IMR-90 (cell line): ENCODE results near the gene CXCL11. TPM values are rescaled to one million over a fixed set of nuclear protein-coding genes. Genes with fewer than 3 reads are reported as not detected.

Source experiments
- ATAC-seq: fragments of 200-7000 bp; cut with Tn5 transposase; 2 replicates; pipeline ENCODE4 v1.9.1; 2020; ENCODE audit warnings: low read depth, mild to moderate bottlenecking, moderate library complexity
- BruUV-seq: library from RNA; stranded (reverse); fragments of 400-500 nt; replicated peaks from 2 replicates; lab custom pipeline; 2021; lab: Mats Ljungman, UMichigan
- CTCF ChIA-PET: fragments of 300-600 bp; formaldehyde crosslinking; extraction: SDS; loops from one replicate; lab custom pipeline; 2021; ENCODE audit warnings: antibody characterized with exemption; lab: Yijun Ruan, JAX
- POLR2A ChIA-PET: fragments of 300-600 bp; sonication (Branson Sonifier 250); formaldehyde crosslinking; loops from one replicate; lab custom pipeline; 2022; ENCODE audit warnings: antibody characterized with exemption; ENCODE audit not compliant: unreplicated experiment; lab: Charles Lee
- DNase-seq: peaks from one replicate; pipeline ENCODE4 v3.0.0; 2013
- H2AFZ ChIP-seq: replicated peaks from 2 replicates; pipeline ENCODE3; 2013; ENCODE audit warnings: low read length, mild to moderate bottlenecking; ENCODE audit not compliant: poor library complexity
- H2AK5ac ChIP-seq: 2 replicates; pipeline ENCODE4 v1.6.1; 2013; ENCODE audit warnings: low read depth, low read length, inconsistent platforms
- H2AK9ac ChIP-seq: replicated peaks from 2 replicates; pipeline ENCODE3; 2013; ENCODE audit warnings: mild to moderate bottlenecking, low read depth, low read length, moderate library complexity; ENCODE audit not compliant: poor library complexity
- H2BK120ac ChIP-seq: 2 replicates; pipeline ENCODE4 v1.6.1; 2013; ENCODE audit warnings: low read depth, low read length, inconsistent platforms
- H2BK15ac ChIP-seq: 3 replicates; pipeline ENCODE4 v1.6.1; 2013; ENCODE audit warnings: low read depth, low read length, inconsistent platforms
- H2BK20ac ChIP-seq: 2 replicates; pipeline ENCODE4 v1.6.1; 2013; ENCODE audit warnings: low read depth, mild to moderate bottlenecking, inconsistent platforms, low read length, moderate library complexity
- H2BK5ac ChIP-seq: 2 replicates; pipeline ENCODE4 v1.6.1; 2013; ENCODE audit warnings: mild to moderate bottlenecking, low read depth, low read length, inconsistent platforms; ENCODE audit not compliant: poor library complexity, severe bottlenecking
- H3K14ac ChIP-seq: replicated peaks from 2 replicates; pipeline ENCODE4 v1.6.1; 2013; ENCODE audit warnings: low read depth, low read length, inconsistent platforms
- H3K18ac ChIP-seq: 2 replicates; pipeline ENCODE4 v1.6.1; 2013; ENCODE audit warnings: low read depth, low read length, control low read depth
- H3K23ac ChIP-seq: 2 replicates; pipeline ENCODE4 v1.6.1; 2013; ENCODE audit warnings: low read depth, low read length, inconsistent platforms
- H3K27ac ChIP-seq: 2 replicates; pipeline ENCODE4 v1.5.1; 2013; ENCODE audit warnings: mild to moderate bottlenecking, control low read depth, low read length; ENCODE audit not compliant: insufficient read depth
- H3K27me3 ChIP-seq: 2 replicates; pipeline ENCODE4 v1.6.1; 2013; ENCODE audit warnings: low read length; ENCODE audit not compliant: control insufficient read depth, insufficient read depth
- H3K36me3 ChIP-seq: 2 replicates; pipeline ENCODE4 v1.6.1; 2013; ENCODE audit warnings: low read length, mixed read lengths; ENCODE audit not compliant: control insufficient read depth, insufficient read depth
- H3K4ac ChIP-seq: 2 replicates; pipeline ENCODE4 v1.6.1; 2013; ENCODE audit warnings: low read depth, low read length, inconsistent platforms
- H3K4me1 ChIP-seq: 2 replicates; pipeline ENCODE4 v1.6.1; 2013; ENCODE audit warnings: low read length, mixed read lengths; ENCODE audit not compliant: control insufficient read depth, insufficient read depth
- H3K4me2 ChIP-seq: 2 replicates; pipeline ENCODE4 v1.6.1; 2013; ENCODE audit warnings: low read depth, mild to moderate bottlenecking, control low read depth, low read length, moderate library complexity
- H3K4me3 ChIP-seq: 2 replicates; pipeline ENCODE4 v1.5.1; 2013; ENCODE audit warnings: low read depth, mild to moderate bottlenecking, control low read depth, low read length, moderate library complexity; ENCODE audit not compliant: insufficient read depth
- H3K56ac ChIP-seq: 2 replicates; pipeline ENCODE4 v1.6.1; 2013; ENCODE audit warnings: low read length, inconsistent platforms; ENCODE audit not compliant: insufficient read depth; ENCODE audit errors: extremely low read depth
- H3K79me1 ChIP-seq, 2 experiments: 2 replicates each; pipeline ENCODE4 v1.6.1; 2013; ENCODE audit warnings: low read length in 2 of 2, inconsistent platforms in 1 of 2, low read depth in 1 of 2
- H3K9ac ChIP-seq: 2 replicates; pipeline ENCODE4 v1.6.1; 2013; ENCODE audit warnings: low read depth, low read length, control low read depth
- H3K9me1 ChIP-seq: 2 replicates; pipeline ENCODE4 v1.6.1; 2013; ENCODE audit warnings: low read length, inconsistent platforms; ENCODE audit not compliant: insufficient read depth
- H3K9me3 ChIP-seq: 2 replicates; pipeline ENCODE4 v1.6.1; 2013; ENCODE audit warnings: low read length; ENCODE audit not compliant: control insufficient read depth, insufficient read depth
- H4K20me1 ChIP-seq: 2 replicates; pipeline ENCODE4 v1.6.1; 2013; ENCODE audit warnings: low read length, inconsistent platforms; ENCODE audit not compliant: insufficient read depth
- H4K5ac ChIP-seq: 2 replicates; pipeline ENCODE4 v1.6.1; 2013; ENCODE audit warnings: mild to moderate bottlenecking, low read depth, low read length, control low read depth
- H4K8ac ChIP-seq, 2 experiments: 2 replicates each; pipeline ENCODE4 v1.6.1; 2013; ENCODE audit warnings: low read depth in 2 of 2, low read length in 2 of 2, control low read depth in 1 of 2, inconsistent platforms in 1 of 2
- H4K91ac ChIP-seq: 2 replicates; pipeline ENCODE4 v1.6.1; 2013; ENCODE audit warnings: low read depth, low read length, inconsistent platforms; ENCODE audit not compliant: insufficient read depth
- BHLHE40 ChIP-seq: fragments of 150-350 bp; IDR thresholded peaks from 2 replicates; pipeline ENCODE4 v1.6.1; 2016; ENCODE audit warnings: mild to moderate bottlenecking, low read depth, low read length
- CEBPB ChIP-seq: IDR thresholded peaks from 2 replicates; pipeline ENCODE4 v1.6.1; 2012; ENCODE audit warnings: low read depth, low read length, improper control_type of control experiment
- CHD1 ChIP-seq: IDR thresholded peaks from 2 replicates; pipeline ENCODE4 v1.6.1; 2012; ENCODE audit warnings: low read depth, low read length, improper control_type of control experiment
- ELK1 ChIP-seq: fragments of 150-350 bp; IDR thresholded peaks from 2 replicates; pipeline ENCODE4 v1.6.1; 2016; ENCODE audit warnings: low read depth, mild to moderate bottlenecking, low read length, moderate library complexity, borderline replicate concordance
- FOS ChIP-seq: fragments of 150-350 bp; IDR thresholded peaks from 2 replicates; pipeline ENCODE4 v1.6.1; 2016; ENCODE audit warnings: low read depth, low read length
- MAFK ChIP-seq: IDR thresholded peaks from 2 replicates; pipeline ENCODE4 v1.6.1; 2012; ENCODE audit warnings: low read depth, low read length, improper control_type of control experiment
- MAZ ChIP-seq: IDR thresholded peaks from 2 replicates; pipeline ENCODE4 v1.6.1; 2012; ENCODE audit warnings: low read depth, mild to moderate bottlenecking, low read length, improper control_type of control experiment, moderate library complexity, borderline replicate concordance
- MXI1 ChIP-seq: IDR thresholded peaks from 2 replicates; pipeline ENCODE4 v1.6.1; 2012; ENCODE audit warnings: low read depth, mild to moderate bottlenecking, low read length, moderate library complexity, borderline replicate concordance
- NFE2L2 ChIP-seq: fragments of 150-350 bp; IDR thresholded peaks from 2 replicates; pipeline ENCODE4 v1.6.1; 2016; ENCODE audit warnings: low read depth, mild to moderate bottlenecking, low read length
- POLR2A ChIP-seq: IDR thresholded peaks from 2 replicates; pipeline ENCODE4 v1.6.1; 2012; ENCODE audit warnings: mild to moderate bottlenecking, low read depth, low read length
- RAD21 ChIP-seq: IDR thresholded peaks from 2 replicates; pipeline ENCODE4 v1.6.1; 2012; ENCODE audit warnings: low read length, improper control_type of control experiment
- RCOR1 ChIP-seq: IDR thresholded peaks from 2 replicates; pipeline ENCODE4 v1.6.1; 2012; ENCODE audit warnings: mild to moderate bottlenecking, low read length, improper control_type of control experiment; ENCODE audit not compliant: insufficient replicate concordance
- RFX5 ChIP-seq: IDR thresholded peaks from 2 replicates; pipeline ENCODE4 v1.8.0; 2012; ENCODE audit warnings: low read depth, mild to moderate bottlenecking, low read length, moderate library complexity
- SMC3 ChIP-seq: fragments of 150-350 bp; IDR thresholded peaks from 2 replicates; pipeline ENCODE4 v1.6.1; 2016; ENCODE audit warnings: low read depth, mild to moderate bottlenecking, antibody characterized with exemption, low read length, moderate library complexity
- USF2 ChIP-seq: fragments of 150-350 bp; IDR thresholded peaks from 2 replicates; pipeline ENCODE4 v1.6.1; 2017; ENCODE audit warnings: mild to moderate bottlenecking, antibody characterized with exemption, low read length, low read depth
- WGBS, 2 experiments: methylation state at CpG; one replicate each; pipeline versions ENCODE4 v1.1.5 to v1.1.7; 2013; ENCODE audit warnings: missing lambda C conversion rate in 2 of 2; ENCODE audit not compliant: insufficient read length in 1 of 2; ENCODE audit errors: extremely low coverage in 2 of 2; 5-methylcytosine and 5-hydroxymethylcytosine counted together
- dilution Hi-C: fragments of 300-500 bp; cut with HindIII; formaldehyde crosslinking; loops from one replicate; pipeline ENCODE4 v1.14.3; 2018; ENCODE audit warnings: low sequenced_read_pairs; ENCODE audit not compliant: unreplicated experiment
- in situ Hi-C: fragments of 300-500 bp; cut with MboI; formaldehyde crosslinking; loops from 3 replicates; pipeline ENCODE4 v1.14.3; 2019; ENCODE audit warnings: low sequenced_read_pairs, inconsistent platforms, mixed read lengths
- intact Hi-C: fragments of 100-400 bp; cut with micrococcal nuclease; formaldehyde crosslinking; loops from 2 replicates; pipeline ENCODE4 v1.10.0; 2022
- polyA plus RNA-seq, 3 experiments: library from polyadenylated mRNA; depleted of rRNA; stranded (reverse); fragments of >200 nt; gene quantifications; 2 replicates each; pipeline ENCODE4 v1.2.3, GENCODE V29; 2012; ENCODE audit warnings: low replicate concordance in 1 of 3
- total RNA-seq: library from RNA; depleted of rRNA; stranded (reverse); fragments of >200 nt; gene quantifications from 2 replicates; pipeline ENCODE4 v1.2.3, GENCODE V29; 2012
- TF ChIP-seq, protein P1 (sequence below): conservative IDR thresholded peaks from 2 replicates; pipeline ENCODE4 v1.5.1; 2012; ENCODE audit warnings: mild to moderate bottlenecking, low read depth, low read length, improper control_type of control experiment

The CXCL11 gene
- total and polyA plus RNA-seq, 2 of the 4 experiments (the other 2 are of a cell fraction) = under 0.01 TPM; not detected in 1

DNA sequence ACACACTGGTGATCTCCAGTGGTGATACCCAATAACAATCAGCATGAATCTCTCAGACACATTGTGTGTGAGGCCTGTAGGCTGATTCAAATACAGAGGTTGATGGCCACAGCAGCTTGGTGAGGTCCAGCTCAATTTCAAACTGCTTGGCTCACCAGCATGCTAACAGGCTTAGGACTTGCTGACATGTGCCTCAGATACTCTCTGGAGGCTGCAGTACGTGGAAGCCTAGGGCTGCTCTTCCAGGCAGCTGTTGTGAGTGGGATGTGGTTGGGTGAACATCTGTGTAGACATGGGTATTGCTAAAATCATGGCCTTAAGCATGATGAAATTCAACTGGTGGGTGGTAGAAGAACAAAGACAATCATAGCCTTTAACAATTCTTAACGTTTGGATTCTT is 32.8 kb downstream of the CXCL11 start:
- Histone ChIP-seq H2BK15ac (no peak overlapping the region), H4K91ac (0 out of 2 replicates have a peak overlapping the region, but pooled peaks have one; percentile 33), H3K27ac (no peak overlapping the region), H3K27me3 (0 out of 2 replicates have a peak, but pooled peaks cover 4% of the 10 kb centered on the region), H3K18ac (no peak overlapping the region), H2AK9ac (no peak overlapping the region), H3K9me1 (no peaks in the 10 kb centered on the region), H2AK5ac (no peak overlapping the region), H3K14ac (no peak overlapping the region), H3K56ac (no peak overlapping the region), H3K4me3 (no peak overlapping the region), H3K4ac (no peak overlapping the region), H3K9me3 (no peaks in the 10 kb centered on the region), H2AFZ (no peak overlapping the region), H4K8ac (no peak overlapping the region), H3K79me1 (no peaks in the 10 kb centered on the region), H3K36me3 (no peaks in the 10 kb centered on the region), H3K4me1 (0 out of 2 replicates have a peak, but pooled peaks cover 2% of the 10 kb centered on the region), H3K9ac (no peak overlapping the region), H3K4me2 (no peak overlapping the region), H4K5ac (no peak overlapping the region), H2BK5ac (no peak overlapping the region), H2BK20ac (no peak overlapping the region; the same call in 1 of the 2 replicates), H4K20me1 (no peaks in the 10 kb centered on the region), H2BK120ac (0 out of 2 replicates have a peak overlapping the region, but pooled peaks have one; percentile 10), H3K23ac (no peak overlapping the region)
- no TSS peak for BruUV-seq
- TF ChIP-seq ELK1 (no peak), RFX5 (no peak), MXI1 (no peak), FOS (no peak), CHD1 (no peak), USF2 (no peak), BHLHE40 (no peak), NFE2L2 (no peak), MAFK (no peak), POLR2A (no peak), RCOR1 (no peak), CEBPB (no peak), MAZ (no peak), SMC3 (no peak), RAD21 (no peak)
- TF ChIP-seq, protein P1, sequence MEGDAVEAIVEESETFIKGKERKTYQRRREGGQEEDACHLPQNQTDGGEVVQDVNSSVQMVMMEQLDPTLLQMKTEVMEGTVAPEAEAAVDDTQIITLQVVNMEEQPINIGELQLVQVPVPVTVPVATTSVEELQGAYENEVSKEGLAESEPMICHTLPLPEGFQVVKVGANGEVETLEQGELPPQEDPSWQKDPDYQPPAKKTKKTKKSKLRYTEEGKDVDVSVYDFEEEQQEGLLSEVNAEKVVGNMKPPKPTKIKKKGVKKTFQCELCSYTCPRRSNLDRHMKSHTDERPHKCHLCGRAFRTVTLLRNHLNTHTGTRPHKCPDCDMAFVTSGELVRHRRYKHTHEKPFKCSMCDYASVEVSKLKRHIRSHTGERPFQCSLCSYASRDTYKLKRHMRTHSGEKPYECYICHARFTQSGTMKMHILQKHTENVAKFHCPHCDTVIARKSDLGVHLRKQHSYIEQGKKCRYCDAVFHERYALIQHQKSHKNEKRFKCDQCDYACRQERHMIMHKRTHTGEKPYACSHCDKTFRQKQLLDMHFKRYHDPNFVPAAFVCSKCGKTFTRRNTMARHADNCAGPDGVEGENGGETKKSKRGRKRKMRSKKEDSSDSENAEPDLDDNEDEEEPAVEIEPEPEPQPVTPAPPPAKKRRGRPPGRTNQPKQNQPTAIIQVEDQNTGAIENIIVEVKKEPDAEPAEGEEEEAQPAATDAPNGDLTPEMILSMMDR = no peak
- dilution Hi-C loops (no loop called here), in situ Hi-C loops (no loop called here), intact Hi-C loops (no loop called here)
- ChIA-PET CTCF (no interaction called here), POLR2A (no interaction called here)
- ATAC-seq (no peak), DNase-seq (no peak)
- WGBS, 2 experiments = no CpG with 5 or more reads among the region's 2 CpGs
